KOPT-K1 (cell line): Measurements from ENCODE around the gene DENND10.
"Not testable (repeated sequence)": the region's sequence is repeated elsewhere in the genome, so short reads cannot be mapped to it uniquely, and the experiment has no call there.

Experiments
- H3K27ac ChIP-seq: fragments of 200-600 bp; sonication (generic); 2 replicates; pipeline ENCODE4 v1.5.1; 2016; ENCODE audit warnings: antibody characterized with exemption, mild to moderate bottlenecking, low read depth, low read length; ENCODE audit not compliant: poor library complexity, severe bottlenecking
- H3K36me3 ChIP-seq: fragments of 200-600 bp; sonication (generic); 2 replicates; pipeline ENCODE4 v1.5.1; 2017; ENCODE audit warnings: antibody characterized with exemption, mild to moderate bottlenecking, low read length, moderate library complexity; ENCODE audit not compliant: insufficient read depth
- H3K9me3 ChIP-seq: fragments of 200-600 bp; sonication (generic); 2 replicates; pipeline ENCODE4 v1.5.1; 2017; ENCODE audit warnings: antibody characterized with exemption, low read length, mild to moderate bottlenecking; ENCODE audit not compliant: insufficient read depth, poor library complexity, severe bottlenecking

Gene DENND10

GRCh38 chr10:119087271-119087882 is 16.5 kb upstream of the DENND10 start:
- Histone ChIP-seq H3K9me3 (no peaks in the 10 kb centered on the region), H3K36me3 (no peaks in the 10 kb centered on the region), H3K27ac (peak overlapping the region; percentile 84)

GRCh38 chr10:119090026-119090795 is 13.7 kb upstream of the DENND10 start:
- no peaks in the 10 kb centered on the region for H3K36me3 ChIP-seq
- H3K27ac ChIP-seq = peak overlapping the region; percentile 91
- H3K9me3 ChIP-seq = no peaks in the 10 kb centered on the region

DNA sequence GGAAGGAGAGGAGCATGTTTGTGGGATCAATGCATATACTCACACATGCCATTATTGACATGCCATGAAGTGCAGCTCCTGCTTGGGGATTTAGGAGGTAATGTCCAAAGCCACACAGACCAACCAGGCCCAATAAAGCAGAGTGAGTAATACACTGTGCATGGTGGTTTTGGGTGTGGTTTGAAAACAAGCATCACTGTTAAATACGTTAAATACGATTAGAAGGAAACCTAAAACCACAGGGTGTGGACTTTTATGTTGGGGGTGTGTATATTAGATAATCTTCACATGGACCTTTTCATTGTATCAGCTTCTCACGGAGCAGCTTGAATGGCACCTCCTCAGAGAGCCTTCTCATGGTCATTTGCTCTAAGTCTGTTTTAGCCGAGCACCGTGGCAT is 12.9 kb upstream of the DENND10 start:
- Histone ChIP-seq H3K27ac (peak overlapping the region; percentile 91), H3K36me3 (no peaks in the 10 kb centered on the region), H3K9me3 (no peaks in the 10 kb centered on the region)

DNA sequence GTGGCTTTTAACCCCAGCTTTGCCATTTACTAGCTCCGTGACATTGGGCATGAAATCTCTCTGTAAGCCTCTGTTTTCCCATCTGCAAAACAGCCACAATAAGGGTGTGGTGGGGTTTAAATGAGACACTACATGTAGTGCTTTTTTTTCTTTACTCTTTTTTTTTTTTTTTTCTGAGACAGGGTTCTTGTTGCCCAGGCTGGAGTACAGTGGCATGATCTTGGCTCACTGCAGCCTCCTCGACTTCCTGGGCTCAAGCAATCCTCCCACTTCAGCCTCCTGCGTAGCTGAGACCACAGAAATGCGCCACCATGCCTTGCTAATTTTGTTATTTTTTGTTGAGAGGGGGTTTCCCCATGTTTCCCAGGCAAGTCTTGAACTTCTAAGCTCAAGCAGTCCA is 8.3 kb upstream of the DENND10 start:
- Histone ChIP-seq H3K9me3 (no peaks in the 10 kb centered on the region), H3K36me3 (no peaks in the 10 kb centered on the region), H3K27ac (no peak overlapping the region)

DNA sequence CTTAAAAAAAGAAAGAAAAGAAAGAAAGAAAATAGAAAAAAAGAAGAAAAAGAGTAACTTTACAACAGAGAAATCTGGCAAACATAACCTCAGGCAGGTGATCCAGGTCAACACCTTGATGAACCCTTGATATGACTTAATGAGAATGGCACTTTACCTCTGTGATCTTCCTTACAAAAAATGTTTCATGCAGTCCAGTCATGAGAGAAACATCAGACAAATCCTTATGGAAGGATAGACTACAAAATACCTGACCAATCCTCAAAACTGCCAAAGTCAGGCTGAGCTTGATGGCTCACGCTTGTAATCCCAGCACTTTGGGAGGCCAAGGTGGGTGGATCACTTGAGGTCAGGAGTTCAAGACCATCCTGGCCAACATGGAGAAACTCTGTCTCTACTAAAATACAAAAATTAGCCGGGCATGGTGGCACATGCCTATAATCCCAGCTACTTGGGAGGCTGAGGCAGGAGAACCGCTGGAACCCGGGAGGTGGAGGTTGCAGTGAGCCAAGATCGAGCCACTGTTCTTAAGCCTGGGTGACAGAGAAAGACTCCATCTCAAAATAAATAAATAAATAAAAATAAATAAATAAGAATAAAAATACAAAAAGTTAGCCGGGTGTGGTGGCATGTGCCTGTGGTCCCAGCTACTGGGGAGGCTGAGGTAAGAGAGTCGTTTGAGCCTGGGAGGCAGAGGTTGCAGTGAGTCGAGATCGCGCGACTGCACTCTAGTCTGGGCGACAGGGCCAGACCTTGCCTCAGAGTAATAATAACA is 7.1 kb upstream of the DENND10 start:
- not testable (repeated sequence) for H3K9me3 ChIP-seq, H3K27ac ChIP-seq, H3K36me3 ChIP-seq

- H3K27ac ChIP-seq = no peak overlapping the region
- H3K9me3 ChIP-seq = no peaks in the 10 kb centered on the region
- H3K36me3 ChIP-seq = no peaks in the 10 kb centered on the region
Measured at GRCh38 chr10:119098576-119098975, 5.3 kb upstream of the DENND10 start.

GRCh38 chr10:119100434-119101238 is 3.3 kb upstream of the DENND10 start:
- H3K9me3 ChIP-seq = no peaks in the 10 kb centered on the region
- peak overlapping the region; percentile 70 for H3K27ac ChIP-seq
- H3K36me3 ChIP-seq = peaks cover 3% of the 10 kb centered on the region; the same call in 1 of the 2 replicates

- Histone ChIP-seq H3K36me3 (peaks cover 12% of the 10 kb centered on the region), H3K9me3 (no peaks in the 10 kb centered on the region), H3K27ac (peak overlapping the region; percentile 70)
Measured at GRCh38 chr10:119101366-119102098, 2.4 kb upstream of the DENND10 start.

GRCh38 chr10:119103241-119103902 is 541 bp upstream of the DENND10 start:
- H3K36me3 ChIP-seq = peaks cover 30% of the 10 kb centered on the region
- H3K9me3 ChIP-seq = no peaks in the 10 kb centered on the region
- H3K27ac ChIP-seq = peak overlapping the region; percentile 70

GRCh38 chr10:119104654-119105015 is 722 bp downstream of the DENND10 start:
- Histone ChIP-seq H3K27ac (peak overlapping the region; percentile 83), H3K9me3 (no peaks in the 10 kb centered on the region), H3K36me3 (peaks cover 43% of the 10 kb centered on the region)

- peaks cover 48% of the 10 kb centered on the region for H3K36me3 ChIP-seq
- H3K27ac ChIP-seq = peak overlapping the region; percentile 83
- H3K9me3 ChIP-seq = no peaks in the 10 kb centered on the region
Measured at GRCh38 chr10:119105155-119105554, 1.2 kb downstream of the DENND10 start.

GRCh38 chr10:119105899-119106298 is 2.0 kb downstream of the DENND10 start:
- Histone ChIP-seq H3K36me3 (peaks cover 55% of the 10 kb centered on the region), H3K27ac (peak overlapping the region; percentile 83)

DNA sequence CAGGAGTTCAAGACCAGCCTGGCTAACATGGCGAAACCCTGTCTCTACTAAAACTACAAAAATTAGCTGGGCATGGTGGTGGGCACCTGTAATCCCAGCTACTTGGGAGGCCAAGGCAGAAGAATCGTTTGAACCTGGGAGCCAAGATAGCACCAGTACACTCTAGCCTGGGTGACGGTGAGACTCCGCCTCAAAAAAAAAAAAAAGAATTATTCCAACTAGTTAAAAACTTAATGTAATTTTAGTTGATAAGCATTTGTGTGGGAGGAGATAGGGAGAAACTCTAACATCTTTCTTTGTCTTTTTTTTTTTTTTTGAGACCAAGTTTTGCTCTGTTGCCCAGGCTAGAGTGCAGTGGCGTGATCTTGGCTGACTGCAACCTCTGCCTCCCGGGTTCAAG is 3.2 kb downstream of the DENND10 start:
- H3K9me3 ChIP-seq, H3K27ac ChIP-seq: not testable (repeated sequence)
- peaks cover 68% of the 10 kb centered on the region for H3K36me3 ChIP-seq

More at GRCh38 chr10:119105899-119106298, 2.0 kb downstream of the DENND10 start:
- H3K9me3 ChIP-seq = not testable (repeated sequence)

GRCh38 chr10:119107771-119108170 is 3.9 kb downstream of the DENND10 start:
- not testable (repeated sequence) for H3K9me3 ChIP-seq, H3K27ac ChIP-seq

More at GRCh38 chr10:119107771-119108170, 3.9 kb downstream of the DENND10 start:
- peaks cover 74% of the 10 kb centered on the region for H3K36me3 ChIP-seq
